Astrocyte (in vitro differentiated cells and primary cell): Measurements from ENCODE around the gene ROR1. TPM values are rescaled to one million over a fixed set of nuclear protein-coding genes. Genes with fewer than 3 reads are reported as not detected.

Source experiments
- DNase-seq: peaks from one replicate; pipeline ENCODE4 v3.0.0-alpha.2; 2010; ENCODE audit warnings: low read depth
- FAIRE-seq: peaks from 2 replicates; lab custom pipeline; 2011; peaks lifted over from hg19 to GRCh38; lab: Jason Lieb, UNC
- H2AFZ ChIP-seq: 2 replicates; pipeline ENCODE4 v1.6.0; 2012; ENCODE audit warnings: low read depth, low read length, inconsistent platforms
- H3K27ac ChIP-seq: 2 replicates; pipeline ENCODE4 v1.5.1; 2011; ENCODE audit warnings: low read depth, low read length, inconsistent platforms
- H3K27me3 ChIP-seq: 2 replicates; pipeline ENCODE4 v1.6.0; 2011; ENCODE audit warnings: low read length, inconsistent platforms; ENCODE audit not compliant: insufficient read depth
- H3K36me3 ChIP-seq: 2 replicates; pipeline ENCODE4 v1.5.1; 2011; ENCODE audit warnings: low read length, inconsistent platforms; ENCODE audit not compliant: insufficient read depth
- H3K4me1 ChIP-seq: 2 replicates; pipeline ENCODE4 v1.5.1; 2011; ENCODE audit warnings: low read length, inconsistent platforms; ENCODE audit not compliant: insufficient read depth
- H3K4me2 ChIP-seq: 2 replicates; pipeline ENCODE4 v1.6.0; 2012; ENCODE audit warnings: low read length, inconsistent platforms
- H3K4me3 ChIP-seq: 2 replicates; pipeline ENCODE4 v1.5.1; 2011; ENCODE audit warnings: low read depth, mild to moderate bottlenecking, low read length, inconsistent platforms; ENCODE audit not compliant: insufficient read depth
- H3K79me2 ChIP-seq: 2 replicates; pipeline ENCODE4 v1.6.0; 2012; ENCODE audit warnings: mild to moderate bottlenecking, low read length, inconsistent platforms; ENCODE audit not compliant: insufficient read depth
- H3K9ac ChIP-seq: 2 replicates; pipeline ENCODE4 v1.6.0; 2012; ENCODE audit warnings: mild to moderate bottlenecking, low read length, inconsistent platforms
- H3K9me3 ChIP-seq: 2 replicates; pipeline ENCODE4 v1.5.1; 2012; ENCODE audit warnings: low read depth, mild to moderate bottlenecking, low read length, inconsistent platforms; ENCODE audit not compliant: insufficient read depth
- H4K20me1 ChIP-seq: 2 replicates; pipeline ENCODE4 v1.6.0; 2012; ENCODE audit warnings: low read length, inconsistent platforms; ENCODE audit not compliant: insufficient read depth
- H3K27ac Mint-ChIP-seq: one replicate; pipeline ENCODE4 v1.8.0; 2021; ENCODE audit warnings: mild to moderate bottlenecking, mixed read lengths; ENCODE audit not compliant: unreplicated experiment
- H3K27me3 Mint-ChIP-seq: one replicate; pipeline ENCODE4 v1.8.0; 2021; ENCODE audit warnings: low read depth, mixed read lengths; ENCODE audit not compliant: unreplicated experiment
- H3K36me3 Mint-ChIP-seq: one replicate; pipeline ENCODE4 v1.8.0; 2021; ENCODE audit warnings: low read depth, mixed read lengths; ENCODE audit not compliant: unreplicated experiment
- H3K4me1 Mint-ChIP-seq: one replicate; pipeline ENCODE4 v1.8.0; 2021; ENCODE audit warnings: low read depth, mixed read lengths; ENCODE audit not compliant: unreplicated experiment
- H3K4me3 Mint-ChIP-seq: one replicate; pipeline ENCODE4 v1.8.0; 2021; ENCODE audit warnings: mild to moderate bottlenecking, moderate library complexity, mixed read lengths; ENCODE audit not compliant: unreplicated experiment
- H3K9me3 Mint-ChIP-seq: one replicate; pipeline ENCODE4 v1.8.0; 2021; ENCODE audit warnings: mild to moderate bottlenecking, mixed read lengths; ENCODE audit not compliant: unreplicated experiment
- CTCF ChIP-seq: IDR thresholded peaks from 2 replicates; pipeline ENCODE4 v1.5.1; 2011; ENCODE audit warnings: low read depth, mild to moderate bottlenecking, inconsistent platforms, low read length, moderate library complexity; ENCODE audit not compliant: insufficient read depth
- EZH2 ChIP-seq: IDR thresholded peaks from 2 replicates; pipeline ENCODE4 v1.6.1; 2012; ENCODE audit warnings: mild to moderate bottlenecking, low read length, inconsistent platforms; ENCODE audit not compliant: insufficient read depth
- total RNA-seq: library from RNA; stranded (reverse); gene quantifications from 2 replicates; pipeline ENCODE4 v1.2.1, GENCODE V29; 2021

Gene ROR1
- total RNA-seq, 1 donor from 2014 or later, result 38.3 TPM

GRCh38 chr1:63966016-63966415, 192.2 kb downstream of the ROR1 start:
- no peak overlapping the region for H3K4me2 ChIP-seq
- Mint-ChIP-seq H3K36me3 (peaks cover 6% of the 10 kb centered on the region), H3K4me3 (no peak overlapping the region), H3K9me3 (peaks cover 4% of the 10 kb centered on the region), H3K27me3 (no peaks in the 10 kb centered on the region), H3K27ac (no peak overlapping the region), H3K4me1 (peaks cover 20% of the 10 kb centered on the region)
- DNase-seq (no peak), FAIRE-seq (no peak)
- H3K79me2 ChIP-seq, result no peaks in the 10 kb centered on the region
- peaks cover 7% of the 10 kb centered on the region for H4K20me1 ChIP-seq
- no peak overlapping the region for H3K4me3 ChIP-seq
- no peaks in the 10 kb centered on the region for H3K27me3 ChIP-seq
- H3K9me3 ChIP-seq, result no peaks in the 10 kb centered on the region
- H3K36me3 ChIP-seq, result no peaks in the 10 kb centered on the region
- TF ChIP-seq EZH2, result no peak
- no peak overlapping the region for H3K9ac ChIP-seq
- H2AFZ ChIP-seq, result no peak overlapping the region
- no peak overlapping the region for H3K27ac ChIP-seq
- peaks cover 7% of the 10 kb centered on the region for H3K4me1 ChIP-seq

GRCh38 chr1:63967901-63968300, 194.1 kb downstream of the ROR1 start:
- H3K27me3 ChIP-seq, result no peaks in the 10 kb centered on the region
- no peak overlapping the region for H3K27ac ChIP-seq
- no peaks in the 10 kb centered on the region for H3K27me3 Mint-ChIP-seq
- H3K9me3 ChIP-seq, result no peaks in the 10 kb centered on the region
- peaks cover 7% of the 10 kb centered on the region for H4K20me1 ChIP-seq
- no peak overlapping the region for H3K9ac ChIP-seq
- H3K36me3 ChIP-seq, result no peaks in the 10 kb centered on the region
- H3K4me1 Mint-ChIP-seq, result peaks cover 23% of the 10 kb centered on the region
- H3K4me2 ChIP-seq, result no peak overlapping the region
- H3K9me3 Mint-ChIP-seq, result peaks cover 6% of the 10 kb centered on the region
- DNase-seq (no peak), FAIRE-seq (no peak)
- peaks cover 2% of the 10 kb centered on the region for H3K36me3 Mint-ChIP-seq
- H3K4me1 ChIP-seq, result peaks cover 7% of the 10 kb centered on the region
- no peak overlapping the region for H3K27ac Mint-ChIP-seq
- H2AFZ ChIP-seq, result no peak overlapping the region
- no peaks in the 10 kb centered on the region for H3K79me2 ChIP-seq
- H3K4me3 ChIP-seq, result no peak overlapping the region
- TF ChIP-seq EZH2, result no peak
- TF ChIP-seq CTCF, result no peak
- H3K4me3 Mint-ChIP-seq, result no peak overlapping the region

GRCh38 chr1:63968663-63969440, 195.0 kb downstream of the ROR1 start:
- H3K4me3 ChIP-seq, result no peak overlapping the region
- peaks cover 7% of the 10 kb centered on the region for H3K4me1 ChIP-seq
- Mint-ChIP-seq H3K27me3 (no peaks in the 10 kb centered on the region), H3K4me1 (peaks cover 23% of the 10 kb centered on the region), H3K4me3 (no peak overlapping the region), H3K27ac (no peak overlapping the region), H3K9me3 (peaks cover 6% of the 10 kb centered on the region), H3K36me3 (no peaks in the 10 kb centered on the region)
- FAIRE-seq (no peak), DNase-seq (peak; percentile 30)
- H3K9me3 ChIP-seq, result no peaks in the 10 kb centered on the region
- TF ChIP-seq CTCF, result no peak
- TF ChIP-seq EZH2, result no peak
- no peaks in the 10 kb centered on the region for H3K27me3 ChIP-seq
- H3K79me2 ChIP-seq, result no peaks in the 10 kb centered on the region
- peaks cover 7% of the 10 kb centered on the region for H4K20me1 ChIP-seq
- no peak overlapping the region for H3K27ac ChIP-seq
- H3K9ac ChIP-seq, result no peak overlapping the region
- no peaks in the 10 kb centered on the region for H3K36me3 ChIP-seq
- H2AFZ ChIP-seq, result no peak overlapping the region
- H3K4me2 ChIP-seq, result peak overlapping the region; percentile 21
